RCC 7860 (cell line): ENCODE results near the gene SREBF1.

ENCODE experiments used
- DNase-seq: peaks from one replicate; pipeline ENCODE4 v3.0.0-alpha.2; 2015; ENCODE audit warnings: low spot score
- FAIRE-seq: peaks from 2 replicates; lab custom pipeline; 2012; peaks lifted over from hg19 to GRCh38; lab: Jason Lieb, UNC

Gene SREBF1

DNA sequence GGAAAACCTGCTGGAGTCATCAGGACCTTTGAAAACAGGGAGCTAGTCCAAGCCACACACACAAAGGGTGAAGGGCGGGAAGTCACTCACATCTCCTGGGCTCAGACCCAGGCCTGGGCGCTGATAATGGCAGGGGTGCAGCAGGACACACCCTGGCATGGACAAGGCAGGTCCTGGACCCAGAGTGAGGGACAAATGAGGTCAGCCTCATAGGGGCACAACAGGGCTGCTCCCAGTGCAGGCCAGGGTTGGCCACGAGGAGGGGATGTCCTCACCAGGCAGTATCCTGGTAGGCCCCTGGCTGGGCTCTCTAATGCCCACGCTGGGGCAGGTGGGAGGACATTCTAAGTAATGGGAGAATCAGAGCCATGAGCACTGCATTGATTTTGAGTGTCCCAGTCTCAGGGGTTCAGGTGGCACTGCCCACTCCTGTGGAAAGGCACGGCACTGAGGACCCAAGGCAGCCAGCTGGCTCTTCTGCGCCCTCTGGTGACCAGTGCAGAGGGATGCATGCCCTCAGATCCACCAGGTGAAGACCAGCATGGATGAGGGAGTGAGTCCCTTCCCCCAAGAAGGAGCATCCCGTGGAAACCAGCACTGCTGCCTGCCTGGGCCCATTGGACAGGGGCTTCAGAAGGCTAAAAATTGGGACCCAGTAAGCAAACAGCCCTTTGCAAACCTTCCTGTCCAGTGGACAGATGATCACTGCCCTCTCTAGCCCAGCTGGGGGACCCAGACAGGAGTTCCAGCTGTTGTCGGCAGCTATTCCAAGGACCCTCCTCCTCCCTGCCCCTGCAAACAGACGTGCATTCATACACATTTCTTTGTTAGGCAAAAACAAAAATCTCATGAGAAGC is 23.4 kb upstream of the SREBF1 start:
- DNase-seq = peak; percentile 40
- FAIRE-seq = no peak

DNA sequence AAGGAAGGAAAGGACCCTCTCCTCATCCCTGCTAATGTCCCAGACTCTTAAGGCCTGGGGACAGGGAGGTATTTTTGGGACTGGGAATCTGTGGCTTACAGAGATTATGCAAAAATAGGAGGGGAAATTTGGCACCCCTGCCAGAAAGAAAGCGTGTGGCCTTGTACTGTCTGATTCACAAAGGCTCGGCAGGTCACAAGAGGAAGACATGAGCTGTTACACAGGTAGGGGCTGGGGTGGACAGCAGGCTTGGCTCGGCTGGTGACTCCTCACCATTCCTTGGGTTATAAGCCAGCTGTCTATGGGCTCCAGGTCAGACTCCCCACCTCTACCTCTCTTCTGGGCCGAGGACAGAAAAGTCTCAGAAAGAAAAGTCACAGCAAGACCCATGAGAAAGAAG is 20.7 kb upstream of the SREBF1 start:
- FAIRE-seq = no peak

DNA sequence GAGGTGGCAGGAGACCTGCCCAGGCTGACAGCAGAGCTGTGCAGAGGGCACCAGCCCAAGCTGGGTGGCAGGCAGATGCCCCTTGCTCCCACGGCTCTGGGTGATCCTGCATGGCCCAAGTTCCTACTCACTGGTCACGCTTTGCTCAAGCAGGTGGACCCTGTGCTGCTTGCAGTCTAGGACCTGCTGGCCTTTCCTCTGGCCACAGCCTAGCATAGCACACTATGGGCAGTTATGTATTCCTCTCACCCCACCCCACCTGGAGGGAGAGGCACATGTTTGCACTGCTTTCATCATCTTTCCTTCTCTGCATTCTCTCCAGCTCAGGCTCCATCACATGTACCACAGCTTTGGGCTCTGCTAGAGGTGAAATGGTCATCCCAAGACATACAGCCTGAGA is 19.6 kb upstream of the SREBF1 start:
- DNase-seq = no peak
- FAIRE-seq = no peak

More for the DNA sequence above, 20.7 kb upstream of the SREBF1 start:
- DNase-seq = no peak

DNA sequence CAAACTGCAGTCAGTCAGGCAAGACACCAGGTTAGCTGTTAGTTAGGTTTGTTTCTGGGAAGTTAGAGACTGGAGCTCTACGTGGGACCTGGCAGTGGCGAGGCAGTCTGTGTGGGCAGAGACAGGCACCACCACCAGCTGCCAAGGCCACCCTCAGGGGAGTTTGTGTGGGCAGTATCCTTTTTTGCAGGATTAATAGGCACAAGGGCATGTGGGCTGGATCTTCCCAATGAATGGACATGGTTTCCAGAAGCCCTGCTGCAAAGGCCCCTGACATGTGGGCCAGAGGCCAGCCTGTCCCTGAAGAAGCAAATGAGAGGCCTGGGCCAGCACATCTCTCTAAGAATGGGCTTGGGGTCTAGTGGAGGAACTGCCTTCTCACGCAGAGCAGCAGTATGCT is 19.2 kb upstream of the SREBF1 start:
- FAIRE-seq = no peak
- DNase-seq = no peak

DNA sequence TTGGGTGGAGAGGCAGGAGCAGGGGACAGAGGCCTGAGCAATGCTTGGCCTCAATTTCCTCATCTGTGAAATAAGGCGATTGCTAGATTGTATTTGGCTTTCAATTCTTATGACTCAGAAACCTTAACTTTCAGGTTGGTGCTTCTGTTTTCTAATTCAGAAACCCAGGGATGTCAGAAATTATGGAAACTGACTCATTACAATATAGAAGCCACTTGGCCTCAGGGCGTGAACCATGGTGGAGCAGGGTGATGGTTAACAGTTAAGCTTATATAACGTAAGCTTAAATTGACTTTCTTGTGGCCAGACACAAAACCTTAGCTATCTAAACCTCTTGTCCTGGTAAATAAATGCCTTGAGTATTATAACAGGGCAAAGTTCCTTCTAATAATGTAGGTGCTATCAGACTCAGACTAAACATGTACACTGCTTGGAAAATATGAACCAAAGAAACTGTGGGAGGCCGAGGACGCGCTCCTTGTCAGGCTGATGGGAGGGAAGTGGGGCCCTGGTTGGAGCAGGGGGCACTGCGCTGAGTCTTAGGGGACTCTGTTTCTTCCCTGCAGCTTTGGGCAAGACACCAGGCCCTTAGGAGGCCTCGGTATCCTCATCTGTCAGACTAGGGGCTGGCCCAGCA is 17.1 kb upstream of the SREBF1 start:
- FAIRE-seq (no peak), DNase-seq (no peak)

DNA sequence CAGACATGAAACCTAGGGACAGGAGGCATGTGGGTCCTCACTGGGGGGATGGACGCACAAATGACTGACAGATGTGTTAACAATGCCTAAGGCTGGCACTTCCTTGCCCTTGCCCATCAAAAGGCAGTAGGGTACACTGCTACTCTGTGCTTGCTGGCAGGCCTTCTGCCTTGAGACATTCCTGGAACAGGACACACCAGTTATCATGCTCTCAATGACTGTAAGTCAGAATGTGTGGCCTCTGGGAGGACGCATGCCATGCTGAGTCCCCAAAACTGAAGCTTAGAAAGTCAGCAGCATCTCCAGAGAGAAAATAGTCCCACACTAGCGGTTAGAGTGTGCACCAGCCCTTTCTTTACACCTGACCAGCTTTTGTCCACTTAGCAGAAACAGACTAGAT is 16.1 kb upstream of the SREBF1 start:
- FAIRE-seq (no peak), DNase-seq (no peak)

DNA sequence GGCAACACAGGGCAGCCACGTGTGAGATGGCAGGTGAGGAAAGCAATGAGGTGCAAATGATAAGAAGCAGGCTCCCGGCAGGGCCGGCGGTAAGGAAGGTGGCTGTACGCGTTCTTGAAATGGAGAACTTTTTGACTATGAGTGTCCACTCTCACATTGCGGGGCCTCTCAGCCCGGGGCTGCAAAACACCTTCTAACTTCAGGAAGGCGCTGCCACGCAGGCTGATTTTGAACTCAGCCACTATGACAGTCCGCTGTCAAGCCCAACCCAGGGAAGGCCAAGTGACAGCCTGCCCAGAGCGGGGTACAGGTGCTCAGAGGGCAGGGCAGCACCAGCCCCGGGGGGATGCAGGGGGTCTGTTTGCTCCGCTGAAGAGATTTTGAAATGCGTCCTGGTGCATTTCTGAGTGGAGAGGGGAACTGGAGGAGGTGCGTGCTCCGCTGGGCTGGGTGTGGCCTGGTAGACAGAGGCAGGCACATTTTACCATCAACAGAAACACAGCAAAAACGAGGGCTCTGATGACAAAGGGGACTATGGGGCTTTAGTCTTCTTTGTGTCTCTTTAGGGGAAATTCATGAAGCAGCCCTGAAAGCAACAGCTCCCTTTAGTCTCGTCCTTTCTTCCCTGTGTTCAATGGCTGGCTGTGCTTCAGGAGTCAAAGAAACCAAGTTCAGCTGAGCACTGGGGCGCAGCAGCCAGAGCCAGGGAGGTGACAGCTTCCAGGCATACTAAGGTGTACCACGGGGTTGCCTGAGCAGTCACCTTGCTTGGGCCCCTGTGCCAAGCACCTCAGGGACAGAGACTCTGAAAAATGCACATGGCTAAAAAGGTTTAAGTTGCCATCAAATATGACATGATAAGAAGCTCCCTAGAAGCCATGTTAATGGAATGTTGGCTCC is 14.6 kb upstream of the SREBF1 start:
- FAIRE-seq (no peak), DNase-seq (no peak)

DNA sequence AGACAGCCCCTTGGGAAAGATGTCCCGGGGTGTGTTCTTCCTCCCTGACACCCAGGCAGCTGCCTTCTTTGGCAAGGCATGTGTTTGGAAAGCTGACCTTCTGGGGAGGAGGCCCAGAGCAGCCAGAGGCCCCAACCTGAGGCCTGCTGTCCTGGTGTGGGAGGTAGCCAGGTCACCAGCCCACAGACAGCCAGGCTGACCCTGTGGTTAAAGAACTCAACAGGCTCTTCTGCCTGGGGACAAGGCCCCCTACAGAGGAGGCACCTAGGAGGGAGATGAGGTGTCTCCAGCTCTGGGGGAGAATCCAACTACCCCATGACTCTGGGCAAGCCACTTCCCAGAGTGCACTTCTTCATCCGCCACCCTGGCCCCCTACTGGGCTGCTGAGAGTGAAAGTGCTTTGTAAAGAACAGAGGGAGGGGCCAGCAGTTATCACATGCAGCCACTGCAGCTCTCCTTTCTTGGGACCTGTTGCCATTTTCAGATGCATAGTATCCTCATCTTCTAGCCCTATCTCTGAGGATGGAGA is 13.1 kb upstream of the SREBF1 start:
- FAIRE-seq (peak; percentile 91), DNase-seq (peak; percentile 84)

DNA sequence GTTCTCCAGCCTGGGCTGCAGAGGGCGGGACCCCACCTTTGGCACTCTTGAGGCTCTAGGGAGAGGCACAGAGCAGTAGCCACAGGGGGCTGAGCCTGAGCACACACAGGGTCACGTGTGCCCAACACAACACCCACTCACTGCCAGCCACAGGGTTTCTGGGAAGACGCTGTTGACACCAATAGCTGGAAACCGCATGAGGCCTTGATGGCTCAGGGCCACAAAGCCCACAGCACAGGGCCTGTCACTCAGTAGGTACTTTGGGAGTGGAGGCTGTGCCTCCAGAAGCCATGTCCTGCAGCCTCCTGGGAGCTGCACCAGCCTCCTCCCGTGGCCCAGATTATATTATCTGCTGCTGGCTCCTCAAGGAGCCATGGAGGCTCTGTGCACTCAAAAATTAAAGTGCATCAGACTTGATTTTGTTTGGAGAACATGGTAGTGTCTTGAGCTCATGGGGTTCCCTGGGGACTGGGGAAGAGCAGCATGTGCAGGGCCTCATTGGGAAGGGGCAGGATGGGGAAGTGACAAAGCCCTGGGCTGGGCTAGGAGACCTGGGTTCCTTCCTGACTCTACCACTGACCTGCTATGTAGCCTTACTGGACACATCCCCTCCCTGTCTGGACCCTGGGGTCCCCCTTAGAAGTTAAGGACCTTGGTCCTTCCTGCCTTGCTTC is 12.5 kb upstream of the SREBF1 start:
- DNase-seq (peak; percentile 62), FAIRE-seq (peak; percentile 41)

DNA sequence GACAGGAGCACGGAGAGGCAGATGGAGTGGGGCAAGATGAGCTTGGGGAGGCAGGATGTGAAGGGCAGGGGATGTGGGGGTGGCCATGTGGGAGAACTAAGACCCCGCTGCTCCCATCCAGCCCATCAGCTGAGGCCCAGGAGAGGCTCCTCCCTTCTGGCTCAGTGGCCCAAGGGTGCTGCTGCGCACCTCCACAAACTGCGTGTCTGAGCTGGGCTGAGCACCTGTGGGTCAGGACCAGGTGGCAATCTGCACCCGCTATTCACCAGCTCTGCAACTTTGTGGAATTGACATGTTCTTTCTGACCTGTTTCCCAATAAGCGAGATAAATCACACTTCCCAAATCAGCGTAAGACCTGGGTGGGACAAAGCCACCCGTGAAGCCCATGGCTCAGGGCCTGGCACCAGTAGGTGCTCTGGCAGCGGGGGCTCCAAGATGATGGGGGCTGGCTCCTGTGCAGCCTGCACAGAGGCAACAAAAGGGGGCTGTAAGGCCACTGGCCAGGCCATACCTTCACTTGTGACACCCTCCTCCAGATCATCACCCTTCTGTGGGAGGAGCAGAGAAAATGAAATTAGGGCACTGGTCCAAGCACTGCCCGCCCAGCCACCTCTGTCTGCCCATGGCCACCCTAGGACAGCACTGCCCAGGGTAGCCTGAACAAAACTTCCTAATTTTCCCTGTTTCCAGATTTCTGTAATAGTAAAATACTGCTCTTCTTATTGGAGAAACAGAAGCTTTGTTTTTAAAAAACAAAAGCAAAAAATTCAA is 11.7 kb upstream of the SREBF1 start:
- no peak for FAIRE-seq
- no peak for DNase-seq

DNA sequence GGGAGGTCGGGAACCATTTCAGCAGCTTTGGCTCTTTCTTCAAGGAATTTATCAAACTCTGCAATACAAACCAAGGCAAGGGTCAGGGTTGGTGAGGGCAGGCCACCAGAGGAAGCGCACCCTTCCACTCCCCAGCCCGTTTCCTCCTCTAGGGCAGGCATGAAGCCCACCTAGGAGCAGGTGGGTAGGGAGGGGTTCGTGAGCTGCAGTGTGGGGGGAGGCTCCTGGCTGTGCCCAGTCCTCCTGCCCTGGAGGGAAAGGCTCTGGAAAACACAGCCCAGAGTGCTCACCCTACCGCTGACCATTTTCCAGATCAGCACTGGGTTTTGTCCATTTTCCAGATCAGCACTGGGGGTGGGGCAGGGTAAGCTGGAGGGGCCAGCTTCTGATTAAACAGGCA is 10.9 kb upstream of the SREBF1 start:
- FAIRE-seq (no peak), DNase-seq (no peak)

DNA sequence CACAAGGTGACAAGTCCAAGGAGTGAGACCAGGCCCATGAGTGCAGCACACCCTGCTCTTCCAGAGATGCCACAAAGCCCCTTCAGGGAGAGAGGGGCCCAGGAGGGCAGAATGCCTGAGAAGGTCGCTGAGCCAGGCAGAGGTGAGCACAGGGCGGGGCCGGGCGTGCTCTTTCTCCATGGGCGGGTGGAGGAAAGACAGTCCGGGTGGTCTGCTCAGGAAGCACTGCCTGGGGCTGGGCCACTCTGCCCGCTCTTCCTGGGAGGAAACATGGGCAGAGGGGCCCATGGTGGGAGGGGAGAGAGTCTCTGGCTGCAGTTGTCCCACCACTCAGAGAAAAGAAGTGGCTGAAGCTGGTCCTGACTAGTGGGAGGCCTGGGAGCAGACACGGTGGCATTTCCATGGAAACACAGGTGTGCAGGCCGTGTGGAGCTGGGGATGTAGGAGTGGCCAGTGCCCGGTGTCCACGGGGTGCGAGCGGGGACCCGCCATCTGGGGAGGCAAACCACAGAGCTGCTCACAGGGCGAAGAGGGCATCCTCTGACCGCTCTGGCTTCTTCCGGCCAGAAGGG is 10.4 kb upstream of the SREBF1 start:
- FAIRE-seq = no peak
- no peak for DNase-seq

DNA sequence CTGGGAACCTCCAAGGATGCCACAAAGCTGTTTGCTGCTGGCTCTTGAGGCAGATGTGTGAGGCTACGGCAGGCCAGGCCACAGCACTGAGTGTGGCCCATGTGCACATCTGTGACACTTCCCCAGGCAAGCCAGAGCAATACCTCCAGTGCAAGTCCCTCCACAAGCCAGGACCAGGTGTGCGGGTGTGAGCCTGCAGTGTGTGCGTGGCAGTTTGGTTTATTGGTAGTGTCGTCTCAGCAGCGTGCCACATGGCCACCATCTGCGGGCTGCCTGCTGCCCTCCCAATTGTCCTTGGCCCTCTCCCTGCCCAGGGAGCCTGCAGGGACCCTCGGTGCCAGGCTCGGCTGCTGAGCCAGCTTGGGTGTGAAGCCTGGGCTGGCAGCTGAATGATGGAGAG is 9.9 kb upstream of the SREBF1 start:
- no peak for DNase-seq
- no peak for FAIRE-seq

DNA sequence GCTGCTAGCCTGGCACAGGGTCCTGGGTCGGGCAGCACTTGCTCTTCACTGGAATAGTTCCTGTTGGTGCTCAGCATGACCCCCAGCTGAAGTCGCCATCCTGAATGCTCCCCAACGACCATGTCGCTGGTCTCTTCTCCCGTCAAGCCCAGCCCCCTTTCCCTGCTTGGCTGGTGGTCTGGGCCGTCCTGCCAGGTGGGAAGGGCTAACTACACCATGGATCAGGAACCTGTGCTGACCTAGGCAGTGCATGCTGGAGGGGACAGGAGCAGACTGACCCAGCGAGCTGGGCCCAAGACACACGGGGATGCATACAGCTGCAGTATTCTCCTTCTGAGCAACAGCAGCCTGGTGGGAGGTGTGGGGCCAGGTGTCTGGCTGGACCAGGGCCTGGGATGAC is 9.2 kb upstream of the SREBF1 start:
- FAIRE-seq (no peak), DNase-seq (no peak)

DNA sequence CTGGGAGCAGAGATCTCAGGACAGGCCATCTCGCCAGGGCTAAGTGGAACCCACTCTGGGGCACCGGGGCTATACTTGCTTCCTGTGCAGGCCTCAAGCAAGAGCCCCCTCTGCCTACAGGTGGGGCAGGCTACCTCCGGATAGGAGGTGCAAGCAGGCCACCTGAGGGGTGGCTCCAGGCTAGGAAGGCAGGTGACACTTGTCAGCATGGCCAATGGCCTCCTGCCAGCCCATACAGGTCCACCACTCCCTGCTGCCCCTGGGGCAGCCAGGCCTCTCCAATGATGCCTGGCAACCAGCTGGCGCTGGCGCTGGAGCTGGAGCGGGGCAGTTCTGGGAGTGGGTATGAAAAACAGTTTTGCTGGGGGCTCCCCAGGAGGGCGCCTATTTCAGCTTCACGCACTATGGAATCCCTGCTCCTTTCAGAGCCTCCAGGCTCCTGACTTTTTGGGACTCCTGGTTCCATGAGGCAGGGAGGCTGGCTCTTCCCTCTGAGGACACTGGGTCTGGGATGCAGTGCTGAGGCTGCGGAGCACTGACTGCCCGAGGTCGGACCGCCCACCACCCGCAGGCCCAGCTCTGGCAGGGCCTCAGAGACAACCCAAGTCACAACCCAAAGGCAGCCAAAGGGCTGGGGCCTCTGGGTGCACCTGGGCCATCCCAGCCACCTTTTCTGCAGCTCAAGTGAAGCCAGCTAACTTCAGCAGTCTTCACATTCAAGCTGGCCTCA is 8.4 kb upstream of the SREBF1 start:
- FAIRE-seq (no peak), DNase-seq (no peak)

DNA sequence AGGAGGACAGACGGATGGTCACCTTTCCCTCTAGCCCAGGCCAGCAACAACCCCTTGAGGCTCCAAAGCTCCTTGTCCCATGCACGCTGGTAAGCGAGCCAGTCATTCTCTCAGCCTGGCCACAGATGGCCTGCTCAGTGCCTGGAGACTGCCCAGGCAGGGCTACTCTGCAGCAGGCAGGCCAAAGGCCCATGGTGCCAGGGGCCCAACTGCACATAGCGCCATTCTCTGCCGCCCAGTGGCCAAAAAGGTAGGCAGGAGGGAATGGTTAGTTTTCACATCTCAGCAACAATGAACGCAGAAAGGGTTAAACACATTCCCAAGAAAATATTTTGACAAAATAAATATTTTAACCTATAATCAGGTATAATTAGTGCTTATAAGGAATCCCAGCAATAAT is 7.7 kb upstream of the SREBF1 start:
- no peak for FAIRE-seq

DNA sequence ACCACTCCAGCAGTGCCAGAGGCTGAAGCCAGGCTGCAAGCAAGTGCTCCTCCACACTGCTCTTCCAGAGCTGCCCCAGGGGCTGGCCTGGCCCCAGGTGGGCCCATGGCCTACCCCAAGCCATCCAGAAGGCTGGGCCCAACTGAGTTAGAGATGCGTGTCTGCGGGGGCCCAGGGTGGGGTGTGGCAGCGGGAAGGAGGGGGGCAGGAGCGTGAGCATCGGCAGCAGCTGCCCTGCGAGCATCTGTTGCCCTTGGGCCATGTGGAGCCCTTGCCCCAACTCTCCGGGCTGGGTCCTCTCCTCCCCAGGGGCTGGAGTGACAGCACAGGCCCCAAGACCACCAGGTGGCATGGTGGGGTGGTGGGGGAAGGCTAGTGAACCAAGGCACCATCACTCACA is 7.3 kb upstream of the SREBF1 start:
- no peak for DNase-seq
- no peak for FAIRE-seq

More for the DNA sequence above, 7.7 kb upstream of the SREBF1 start:
- no peak for DNase-seq

DNA sequence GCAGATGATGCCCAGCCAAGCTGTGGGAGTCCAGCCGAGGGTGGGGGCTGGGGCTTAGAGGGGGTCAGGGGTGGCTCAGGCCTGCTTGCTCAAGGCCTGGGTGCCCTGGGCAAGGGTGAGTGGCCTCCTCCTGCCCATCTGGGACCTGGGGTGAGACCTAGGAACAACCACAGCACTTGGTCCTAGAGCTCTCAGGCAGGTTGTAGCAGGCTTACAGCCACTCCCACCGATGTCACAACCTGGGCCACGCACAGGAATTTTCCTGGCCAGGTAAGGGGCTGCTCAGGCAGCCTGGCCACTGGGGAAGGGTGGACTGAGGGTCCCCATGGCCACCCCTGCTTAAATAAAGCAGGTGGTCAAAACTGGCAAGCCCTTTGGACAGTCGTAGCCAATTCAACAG is 6.3 kb upstream of the SREBF1 start:
- no peak for FAIRE-seq

More for the DNA sequence above, 6.3 kb upstream of the SREBF1 start:
- no peak for DNase-seq
